B cell (primary cell): ENCODE measurements around the gene MUL1.

Experiments used
- CTCF ChIP-seq: fragments of 200-600 bp; IDR thresholded peaks from one replicate; pipeline ENCODE4 v1.8.0; 2022; ENCODE audit warnings: antibody characterized with exemption, mild to moderate bottlenecking
- EZH2 ChIP-seq: IDR thresholded peaks from 2 replicates; pipeline ENCODE4 v1.6.1; 2012; ENCODE audit warnings: borderline replicate concordance, low read depth, mild to moderate bottlenecking, moderate library complexity, low read length; ENCODE audit not compliant: insufficient read depth, poor library complexity, severe bottlenecking

- no peak for TF ChIP-seq CTCF
- TF ChIP-seq EZH2, result no peak
Measured at GRCh38 chr1:20470194-20470593, 37.8 kb downstream of the MUL1 start.
